A549 treated with AZD9567 at 1 μM for 4 hours (cell line): ENCODE measurements around the gene PLIN4. TPM values are rescaled to one million over a fixed set of nuclear protein-coding genes. Genes with fewer than 3 reads are reported as not detected.

ENCODE experiments used
- total RNA-seq: library from RNA; stranded (reverse); fragments of 200-300 nt; extraction: Qiagen RNA extraction; gene quantifications from 5 replicates; pipeline ENCODE4 v1.2.3, GENCODE V29; 2022; ENCODE audit not compliant: insufficient read depth

Gene PLIN4, protein sequence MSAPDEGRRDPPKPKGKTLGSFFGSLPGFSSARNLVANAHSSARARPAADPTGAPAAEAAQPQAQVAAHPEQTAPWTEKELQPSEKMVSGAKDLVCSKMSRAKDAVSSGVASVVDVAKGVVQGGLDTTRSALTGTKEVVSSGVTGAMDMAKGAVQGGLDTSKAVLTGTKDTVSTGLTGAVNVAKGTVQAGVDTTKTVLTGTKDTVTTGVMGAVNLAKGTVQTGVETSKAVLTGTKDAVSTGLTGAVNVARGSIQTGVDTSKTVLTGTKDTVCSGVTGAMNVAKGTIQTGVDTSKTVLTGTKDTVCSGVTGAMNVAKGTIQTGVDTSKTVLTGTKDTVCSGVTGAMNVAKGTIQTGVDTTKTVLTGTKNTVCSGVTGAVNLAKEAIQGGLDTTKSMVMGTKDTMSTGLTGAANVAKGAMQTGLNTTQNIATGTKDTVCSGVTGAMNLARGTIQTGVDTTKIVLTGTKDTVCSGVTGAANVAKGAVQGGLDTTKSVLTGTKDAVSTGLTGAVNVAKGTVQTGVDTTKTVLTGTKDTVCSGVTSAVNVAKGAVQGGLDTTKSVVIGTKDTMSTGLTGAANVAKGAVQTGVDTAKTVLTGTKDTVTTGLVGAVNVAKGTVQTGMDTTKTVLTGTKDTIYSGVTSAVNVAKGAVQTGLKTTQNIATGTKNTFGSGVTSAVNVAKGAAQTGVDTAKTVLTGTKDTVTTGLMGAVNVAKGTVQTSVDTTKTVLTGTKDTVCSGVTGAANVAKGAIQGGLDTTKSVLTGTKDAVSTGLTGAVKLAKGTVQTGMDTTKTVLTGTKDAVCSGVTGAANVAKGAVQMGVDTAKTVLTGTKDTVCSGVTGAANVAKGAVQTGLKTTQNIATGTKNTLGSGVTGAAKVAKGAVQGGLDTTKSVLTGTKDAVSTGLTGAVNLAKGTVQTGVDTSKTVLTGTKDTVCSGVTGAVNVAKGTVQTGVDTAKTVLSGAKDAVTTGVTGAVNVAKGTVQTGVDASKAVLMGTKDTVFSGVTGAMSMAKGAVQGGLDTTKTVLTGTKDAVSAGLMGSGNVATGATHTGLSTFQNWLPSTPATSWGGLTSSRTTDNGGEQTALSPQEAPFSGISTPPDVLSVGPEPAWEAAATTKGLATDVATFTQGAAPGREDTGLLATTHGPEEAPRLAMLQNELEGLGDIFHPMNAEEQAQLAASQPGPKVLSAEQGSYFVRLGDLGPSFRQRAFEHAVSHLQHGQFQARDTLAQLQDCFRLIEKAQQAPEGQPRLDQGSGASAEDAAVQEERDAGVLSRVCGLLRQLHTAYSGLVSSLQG (N-terminal part only)
- total RNA-seq, result 0.08 to 0.14 TPM (median 0.09 TPM) in 4 of 5 replicates, not detected in the other

GRCh38 chr19:4518345-4519171 lies at the start of gene PLIN4:
TSS of gene PLIN4 (minus strand) at chr19:4518486. CDS start at chr19:4518272, 214 bp downstream.

DNA sequence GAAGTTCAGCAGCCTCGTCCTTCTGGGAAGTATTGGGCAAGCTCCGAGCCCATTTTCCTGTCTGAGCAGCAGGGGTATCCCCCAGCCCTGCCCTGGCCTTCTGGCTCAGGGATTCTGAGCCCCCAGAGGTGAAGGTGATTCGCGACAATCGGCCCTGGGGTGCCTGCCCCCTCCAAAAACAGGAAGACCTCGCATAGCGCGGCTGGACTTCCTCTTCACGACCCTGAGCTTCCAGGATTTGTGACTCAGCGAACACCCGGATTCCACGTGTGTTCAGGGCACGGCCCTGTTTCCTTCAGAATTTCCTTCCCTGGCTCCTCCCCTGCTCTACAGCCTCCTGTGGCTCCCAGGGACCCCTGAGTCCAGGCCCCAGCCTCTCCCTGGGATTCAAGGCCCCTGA lies 41.3 kb upstream of the PLIN4 start, which contains the start of gene SEMA6B:
SEMA6B (minus strand) TSS at position 116 of the 400 bp plus-strand sequence. CDS start 1,227 bp downstream, outside the sequence.

GRCh38 chr19:4539693-4540581 lies 21.7 kb upstream of the PLIN4 start, which contains the start of gene LRG1:
TSS of gene LRG1 (minus strand) at chr19:4540036. CDS start at chr19:4540013, 23 bp downstream.

GRCh38 chr19:4534836-4535658 lies 16.8 kb upstream of the PLIN4 start, which contains the start of gene PLIN5:
TSS of gene PLIN5 (minus strand) at chr19:4535224. CDS start at chr19:4534074, 1,150 bp downstream.

GRCh38 chr19:4472174-4472974 lies 45.9 kb downstream of the PLIN4 start, which contains the start of gene HDGFL2:
TSS of gene HDGFL2 (plus strand) at chr19:4472297. CDS start at chr19:4472351, 54 bp downstream.

DNA sequence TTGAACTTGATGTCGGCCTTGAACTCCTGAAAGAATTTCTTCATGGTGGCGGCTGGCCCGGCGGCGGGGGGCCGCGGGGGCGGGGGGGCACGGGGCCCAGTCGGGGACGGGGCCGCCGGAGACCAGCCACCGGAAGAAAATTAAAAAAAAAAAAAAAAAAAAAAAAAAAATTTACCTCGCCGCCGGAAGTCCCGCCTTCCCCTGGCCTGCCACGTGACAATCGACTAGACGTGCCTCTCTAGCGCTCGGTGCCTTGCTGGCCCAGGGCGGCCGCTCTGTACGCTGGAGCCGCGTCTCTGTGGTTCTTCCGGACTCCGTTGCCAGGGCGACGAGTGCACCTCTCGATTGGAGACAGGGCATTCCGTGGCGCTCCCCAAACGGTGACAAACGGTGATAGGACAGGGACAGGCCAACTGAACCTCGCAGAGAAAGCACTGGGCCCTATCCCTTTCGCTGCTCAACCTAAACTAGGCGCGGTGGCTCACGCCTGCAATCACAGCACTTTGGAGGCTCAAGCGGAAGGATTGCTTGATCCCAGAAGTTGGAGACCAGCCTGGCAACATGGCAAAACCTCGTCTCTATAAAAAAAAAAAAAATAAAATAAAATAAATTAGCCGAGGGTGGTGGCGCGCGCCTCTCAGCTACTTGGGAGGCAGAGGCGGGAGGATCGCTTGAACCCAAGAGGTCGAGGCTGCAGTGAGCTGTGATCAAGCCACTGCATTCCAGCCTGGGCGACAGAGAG lies 60.5 kb downstream of the PLIN4 start, which contains the start of gene UBXN6:
UBXN6 (minus strand) TSS at position 141 of the 742 bp plus-strand sequence; CDS start at position 44, 97 bp downstream.

Other genes starting within 250 kb of the PLIN4 start
- 0.11 TPM in 1 of 5 replicates, not detected in the others for gene SHD, start 239.2 kb downstream of the PLIN4 start, total RNA-seq
- not detected in 5 replicates for gene TMIGD2, start 216.1 kb downstream of the PLIN4 start, total RNA-seq
- 4.1 to 8.8 TPM (median 7.8 TPM) in 5 replicates for gene FSD1, start 213.9 kb downstream of the PLIN4 start, total RNA-seq
- 0.08 TPM in 1 of 5 replicates, not detected in the others for gene STAP2, start 179.7 kb downstream of the PLIN4 start, total RNA-seq
- 8.7 to 11.5 TPM (median 9.6 TPM) in 5 replicates for gene MPND, start 174.9 kb downstream of the PLIN4 start, total RNA-seq
- gene SH3GL1, start 117.9 kb downstream of the PLIN4 start, total RNA-seq, result 46.8 to 63.3 TPM (median 59.2 TPM) in 5 replicates
- gene CHAF1A, start 115.8 kb downstream of the PLIN4 start, total RNA-seq, result 21.3 to 23.7 TPM (median 22.3 TPM) in 5 replicates
- 56.1 to 61.9 TPM (median 57.8 TPM) in 5 replicates for gene UBXN6, start 60.7 kb downstream of the PLIN4 start, total RNA-seq
- 22.6 to 33.1 TPM (median 27.5 TPM) in 5 replicates for gene HDGFL2, start 46.2 kb downstream of the PLIN4 start, total RNA-seq
- gene PLIN5, start 16.7 kb upstream of the PLIN4 start, total RNA-seq, result 0.11 to 0.26 TPM (median 0.15 TPM) in 4 of 5 replicates, not detected in the other
- 0.07 to 0.23 TPM (median 0.22 TPM) in 3 of 5 replicates, not detected in the others for gene LRG1, start 21.6 kb upstream of the PLIN4 start, total RNA-seq
- 4.6 to 6.0 TPM (median 5.2 TPM) in 5 replicates for gene SEMA6B, start 41.2 kb upstream of the PLIN4 start, total RNA-seq
- 3.1 to 4.6 TPM (median 4.1 TPM) in 5 replicates for gene TNFAIP8L1, start 121.0 kb upstream of the PLIN4 start, total RNA-seq
- 103 to 139 TPM (median 138 TPM) in 5 replicates for gene MYDGF, start 151.9 kb upstream of the PLIN4 start, total RNA-seq
- gene DPP9, start 205.4 kb upstream of the PLIN4 start, total RNA-seq, result 48.1 to 60.1 TPM (median 57.2 TPM) in 5 replicates